ENCODE data around the gene ATXN1. TPM values are rescaled to one million over a fixed set of nuclear protein-coding genes. Genes with fewer than 3 reads are reported as not detected.

Gene ATXN1
- total RNA-seq, 1 experiment from 2014 or later = 5.6 TPM

GRCh38 chr6:16576451-16577368, 184.6 kb downstream of the ATXN1 start:
- TF ChIP-seq CTCF (conservative IDR thresholded peaks at IDR 0.05) = no peak
- no peaks in the 10 kb centered on the region for H3K9me3 Mint-ChIP-seq
- WGBS (ENCODE audit: extremely low coverage, insufficient read length, low lambda C conversion rate) = no CpG with 5 or more reads among the region's 9 CpGs
- Histone ChIP-seq H3K23ac (ENCODE audit: insufficient read length, low read depth, low read length) (no peak overlapping the region), H2BK15ac (ENCODE audit: low read depth, low read length) (no peak overlapping the region), H2AFZ (ENCODE audit: low read length) (no peak overlapping the region), H3K4me2 (ENCODE audit: insufficient read depth, insufficient read length, low read length) (no peak overlapping the region), H3K18ac (ENCODE audit: insufficient read length, low read depth, low read length) (no peak overlapping the region), H2BK20ac (ENCODE audit: low read depth, low read length, poor library complexity, severe bottlenecking) (no peak overlapping the region), H3K4ac (ENCODE audit: low read depth, low read length) (no peak overlapping the region), H3K79me2 (ENCODE audit: insufficient read depth, low read length) (no peaks in the 10 kb centered on the region), H3K9me3 (ENCODE audit: control insufficient read depth, low read depth, low read length) (no peaks in the 10 kb centered on the region), H3K27me3 (ENCODE audit: insufficient read depth, low read length) (no peaks in the 10 kb centered on the region), H3K79me1 (ENCODE audit: insufficient read depth, low read depth, low read length, poor library complexity, severe bottlenecking) (no peaks in the 10 kb centered on the region), H2BK120ac (ENCODE audit: low read depth, low read length, poor library complexity, severe bottlenecking) (no peak overlapping the region), H3T11ph (ENCODE audit: low read length) (no peak overlapping the region), H3K23me2 (ENCODE audit: insufficient read length, low read depth, low read length, poor library complexity, severe bottlenecking) (no peaks in the 10 kb centered on the region), H3K27ac (ENCODE audit: insufficient read length, low read depth, low read length) (no peak overlapping the region), H2BK12ac (ENCODE audit: insufficient read length, low read depth, low read length) (no peak overlapping the region), H4K8ac (replicated peaks; ENCODE audit: insufficient read length, low read depth, low read length) (no peak overlapping the region), H2BK5ac (ENCODE audit: insufficient read length, low read length) (no peak overlapping the region), H3K14ac (ENCODE audit: insufficient read depth, low read length) (no peak overlapping the region), H2AK5ac (ENCODE audit: insufficient read length, low read length) (no peak overlapping the region), H4K5ac (ENCODE audit: insufficient read length, low read depth, low read length) (no peak overlapping the region), H4K91ac (ENCODE audit: insufficient read length, low read depth, low read length) (no peak overlapping the region), H3K4me1 (ENCODE audit: insufficient read depth, low read length) (no peaks in the 10 kb centered on the region), H3K56ac (ENCODE audit: insufficient read length, low read depth, low read length) (no peak overlapping the region), H3K9ac (ENCODE audit: extremely low read depth, insufficient read length, low read length) (no peak overlapping the region), H4K20me1 (ENCODE audit: control insufficient read depth, insufficient read depth, insufficient read length) (no peaks in the 10 kb centered on the region)
- peaks cover 0 to 9% of the 10 kb centered on the region in 2 experiments; a peak in 2 of 4 replicates for H3K4me1 Mint-ChIP-seq
- no peaks in the 10 kb centered on the region for H3K36me3 Mint-ChIP-seq (ENCODE audit: insufficient read depth in 1 of 3, low read depth in 3 of 3)
- H3K27me3 Mint-ChIP-seq (ENCODE audit: low read depth) = no peaks in the 10 kb centered on the region
- H3K27ac Mint-ChIP-seq = no peak overlapping the region
- DNase-seq = no peak
- H3K4me3 Mint-ChIP-seq = no peak overlapping the region
